ENCODE results near the gene BEAN1. TPM values are rescaled to one million over a fixed set of nuclear protein-coding genes. Genes with fewer than 3 reads are reported as not detected.

Gene BEAN1
- total and polyA plus RNA-seq, 9 of the 15 experiments (the other 6 are each of a cell fraction or from before 2014, with no cell fraction given) = not detected

GRCh38 chr16:66486199-66486772 is 59.2 kb downstream of the BEAN1 start:
- Histone ChIP-seq H3K9me1 (ENCODE audit: control insufficient read depth, insufficient read depth, low read length) (no peaks in the 10 kb centered on the region), H3K79me2 (ENCODE audit: control insufficient read depth, insufficient read depth, low read length) (no peaks in the 10 kb centered on the region), H3K9me3 (replicated peaks; ENCODE audit: control insufficient read depth, insufficient read depth, low read depth, low read length) (no peaks in the 10 kb centered on the region), H3K27ac (ENCODE audit: extremely low read depth, low read depth, low read length) (no peak overlapping the region), H3K4me3 (no peak overlapping the region), H2AFZ (ENCODE audit: low read depth, low read length) (no peak overlapping the region), H3K4me2 (ENCODE audit: insufficient read depth, low read length) (no peak overlapping the region), H3K4me1 (replicated peaks in 1 of 2; ENCODE audit: control insufficient read depth in 2 of 2, insufficient read depth in 2 of 2, low read length in 2 of 2) (peaks cover 0 to 6% of the 10 kb centered on the region in 2 experiments; a peak in 2 of 5 replicates), H3K36me3 (ENCODE audit: control insufficient read depth, insufficient read depth, low read length) (no peaks in the 10 kb centered on the region), H3K9ac (ENCODE audit: insufficient read depth in 1 of 2, low read depth in 2 of 2, low read length in 2 of 2) (no peak overlapping the region), H3K27me3 (ENCODE audit: control insufficient read depth in 2 of 2, insufficient read depth in 2 of 2, low read length in 2 of 2) (peaks cover 0 to 18% of the 10 kb centered on the region in 2 experiments; a peak in 2 of 5 replicates), H4K20me1 (replicated peaks; ENCODE audit: control insufficient read depth, insufficient read depth, low read length) (no peaks in the 10 kb centered on the region; the same call in 1 of the 2 replicates)
- in situ Hi-C loops (cut with MboI) = loop anchor here (5.0 kb wide), 1 partner anchor 79 kb away; no protein-coding TSS in a partner anchor
- no peak for DNase-seq (ENCODE audit: extremely low read depth in 1 of 4, low spot score in 3 of 4)
- intact Hi-C loops (cut with micrococcal nuclease) = no loop called here
- FAIRE-seq = no peak
- no TSS peak for BruUV-seq (replicated peaks)
- ATAC-seq = no peak
- WGBS (ENCODE audit: insufficient coverage, low coverage, missing lambda C conversion rate) = 21% methylated on average over 12 of the region's 12 CpGs
- ChIA-PET CTCF (ENCODE audit: low intra/inter-chr PET ratio) (interaction anchor here (0.6 kb wide), 1 partner anchor 131 kb away, joined by 3 read pairs; no protein-coding TSS in a partner anchor), POLR2A (interaction anchor here (1.6 kb wide), 2 partner anchors 20 to 45 kb away, joined by 4 read pairs; no protein-coding TSS in a partner anchor)
- TF ChIP-seq MCM7 (IDR thresholded peaks at IDR 0.05) = no peak
- TF ChIP-seq U2AF1 (optimal IDR thresholded peaks at IDR 0.05; ENCODE audit: low read depth, low read length) = no peak
- no peak for TF ChIP-seq NR3C1 (CRISPR knock-in tag; IDR thresholded peaks at IDR 0.05)
- no peak for TF ChIP-seq GABPB2 (CRISPR knock-in tag; conservative IDR thresholded peaks at IDR 0.05)
- TF ChIP-seq ESRRB (CRISPR knock-in tag; IDR thresholded peaks at IDR 0.05; ENCODE audit: borderline replicate concordance) = no peak
- no peak for TF ChIP-seq PHF8 (IDR thresholded peaks at IDR 0.05; ENCODE audit: borderline replicate concordance, low read length)
- no peak for TF ChIP-seq ARNT (IDR thresholded peaks at IDR 0.05)
- TF ChIP-seq NFIX (CRISPR knock-in tag; IDR thresholded peaks at IDR 0.05; ENCODE audit: low read depth) = no peak
- TF ChIP-seq CREB1 (IDR thresholded peaks at IDR 0.05) = no peak
- no peak for TF ChIP-seq CREB1 (CRISPR knock-in tag; IDR thresholded peaks at IDR 0.05)
- TF ChIP-seq TEAD1 (CRISPR knock-in tag; IDR thresholded peaks at IDR 0.05) = no peak

Data from K562 (cell line).